Smooth muscle cell (in vitro differentiated cells): Measurements from ENCODE around the gene ATP2A2. TPM values are rescaled to one million over a fixed set of nuclear protein-coding genes. Genes with fewer than 3 reads are reported as not detected.
A peak's percentile ranks its signal among the peaks of the same experiment; 100 is the strongest.

Source experiments
- DNase-seq: peaks from one replicate; lab custom pipeline; 2025; ENCODE audit not compliant: unreplicated experiment; lab: John Stamatoyannopoulos, UW
- H2AFZ ChIP-seq: fragments of 200-600 bp; sonication (generic); 2 replicates; pipeline ENCODE4 v1.6.0; 2016; ENCODE audit warnings: antibody characterized with exemption, low read depth, mild to moderate bottlenecking
- H3F3A ChIP-seq: fragments of 200-600 bp; sonication (generic); 2 replicates; pipeline ENCODE4 v1.6.0; 2017; ENCODE audit warnings: antibody characterized with exemption, low read depth
- H3K27ac ChIP-seq: fragments of 200-600 bp; sonication (generic); 2 replicates; pipeline ENCODE4 v1.5.1; 2016; ENCODE audit warnings: low read depth, mild to moderate bottlenecking
- H3K27me3 ChIP-seq: fragments of 200-600 bp; sonication (generic); 2 replicates; pipeline ENCODE4 v1.6.1; 2016; ENCODE audit warnings: low read depth, mild to moderate bottlenecking
- H3K36me3 ChIP-seq: fragments of 200-600 bp; sonication (generic); 2 replicates; pipeline ENCODE4 v1.5.1; 2016; ENCODE audit warnings: low read depth
- H3K4me1 ChIP-seq: fragments of 200-600 bp; sonication (generic); 2 replicates; pipeline ENCODE4 v1.5.1; 2016; ENCODE audit warnings: low read depth
- H3K4me2 ChIP-seq: fragments of 200-600 bp; sonication (generic); 2 replicates; pipeline ENCODE4 v1.6.0; 2016; ENCODE audit warnings: mild to moderate bottlenecking
- H3K4me3 ChIP-seq: fragments of 200-600 bp; sonication (generic); 2 replicates; pipeline ENCODE4 v1.5.1; 2016; ENCODE audit warnings: mild to moderate bottlenecking
- H3K79me2 ChIP-seq: fragments of 200-600 bp; sonication (generic); 2 replicates; pipeline ENCODE4 v1.6.0; 2016; ENCODE audit warnings: low read depth, mild to moderate bottlenecking
- H3K9ac ChIP-seq: fragments of 200-600 bp; sonication (generic); 2 replicates; pipeline ENCODE4 v1.6.0; 2016; ENCODE audit warnings: low read depth
- H3K9me3 ChIP-seq: fragments of 200-600 bp; sonication (generic); replicated peaks from 2 replicates; pipeline ENCODE4 v1.5.1; 2016; ENCODE audit warnings: low read depth
- H4K20me1 ChIP-seq: fragments of 200-600 bp; sonication (generic); 2 replicates; pipeline ENCODE4 v1.6.0; 2016; ENCODE audit warnings: low read depth
- CTCF ChIP-seq: fragments of 200-600 bp; sonication (generic); IDR thresholded peaks from 2 replicates; pipeline ENCODE4 v1.5.1; 2017; ENCODE audit warnings: borderline replicate concordance, mild to moderate bottlenecking, antibody characterized with exemption; ENCODE audit not compliant: insufficient read depth, poor library complexity, severe bottlenecking
- WGBS: methylation state at CpG from one replicate; pipeline ENCODE4 v1.1.7; 2016; ENCODE audit warnings: low lambda C conversion rate; 5-methylcytosine and 5-hydroxymethylcytosine counted together
- polyA plus RNA-seq: library from polyadenylated mRNA; unstranded; fragments of >200 nt; fragmentation: Nextera tagmentation; extraction: Ambion mirVana; gene quantifications from 2 replicates; pipeline ENCODE4 v1.2.1, GENCODE V29; 2016
- total RNA-seq: library from RNA; depleted of rRNA; stranded (reverse); fragments of >200 nt; gene quantifications from 2 replicates; pipeline ENCODE4 v1.2.3, GENCODE V29; 2014

ATP2A2 gene
- total and polyA plus RNA-seq, 2 experiments from 2014 or later, result 47.6 to 104 TPM

GRCh38 chr12:110370732-110371231, 89.7 kb downstream of the ATP2A2 start:
- no peaks in the 10 kb centered on the region for H3K36me3 ChIP-seq
- H3K9me3 ChIP-seq, result no peaks in the 10 kb centered on the region
- no peaks in the 10 kb centered on the region for H3F3A ChIP-seq
- H3K4me3 ChIP-seq, result no peak overlapping the region
- no peak overlapping the region for H3K4me2 ChIP-seq
- no peaks in the 10 kb centered on the region for H3K4me1 ChIP-seq
- no peaks in the 10 kb centered on the region for H4K20me1 ChIP-seq
- no peaks in the 10 kb centered on the region for H3K27me3 ChIP-seq
- DNase-seq, result no peak
- TF ChIP-seq CTCF, result no peak
- H3K27ac ChIP-seq, result peak overlapping the region; percentile 35
- H3K9ac ChIP-seq, result no peak overlapping the region
- 77% methylated on average over 13 of the region's 13 CpGs for WGBS
- no peaks in the 10 kb centered on the region for H3K79me2 ChIP-seq
- H2AFZ ChIP-seq, result no peak overlapping the region

- Histone ChIP-seq H3K9me3 (no peaks in the 10 kb centered on the region), H3F3A (no peaks in the 10 kb centered on the region), H3K4me1 (no peaks in the 10 kb centered on the region), H3K27ac (peak overlapping the region; percentile 35), H3K36me3 (no peaks in the 10 kb centered on the region), H3K4me3 (no peak overlapping the region), H3K27me3 (no peaks in the 10 kb centered on the region), H4K20me1 (no peaks in the 10 kb centered on the region), H3K79me2 (no peaks in the 10 kb centered on the region), H3K9ac (no peak overlapping the region), H2AFZ (no peak overlapping the region), H3K4me2 (no peak overlapping the region)
- no peak for TF ChIP-seq CTCF
- no peak for DNase-seq
- WGBS, result 87% methylated on average over 13 of the region's 13 CpGs
These were observed 90.5 kb downstream of the ATP2A2 start for GRCh38 chr12:110371408-110372055.

- H2AFZ ChIP-seq, result no peak overlapping the region
- H3K4me1 ChIP-seq, result no peaks in the 10 kb centered on the region
- no peaks in the 10 kb centered on the region for H3K79me2 ChIP-seq
- no peak overlapping the region for H3K27ac ChIP-seq
- no peaks in the 10 kb centered on the region for H3K36me3 ChIP-seq
- H4K20me1 ChIP-seq, result no peaks in the 10 kb centered on the region
- H3K9me3 ChIP-seq, result no peaks in the 10 kb centered on the region
- DNase-seq, result no peak
- H3K4me2 ChIP-seq, result no peak overlapping the region
- no peaks in the 10 kb centered on the region for H3K27me3 ChIP-seq
- WGBS, result 94% methylated on average over 7 of the region's 7 CpGs
- no peak for TF ChIP-seq CTCF
- H3K9ac ChIP-seq, result no peak overlapping the region
- no peak overlapping the region for H3K4me3 ChIP-seq
- no peaks in the 10 kb centered on the region for H3F3A ChIP-seq
These were observed 91.0 kb downstream of the ATP2A2 start for GRCh38 chr12:110372056-110372425.

GRCh38 chr12:110373025-110373424, 92.0 kb downstream of the ATP2A2 start:
- no peak overlapping the region for H3K9ac ChIP-seq

More at GRCh38 chr12:110373025-110373424, 92.0 kb downstream of the ATP2A2 start:
- no peak overlapping the region for H3K4me2 ChIP-seq
- no peaks in the 10 kb centered on the region for H3K9me3 ChIP-seq
- no peaks in the 10 kb centered on the region for H3K27me3 ChIP-seq
- H3K4me1 ChIP-seq, result no peaks in the 10 kb centered on the region
- H3K36me3 ChIP-seq, result no peaks in the 10 kb centered on the region
- H3K4me3 ChIP-seq, result no peak overlapping the region
- no peak for DNase-seq
- 89% methylated on average over 4 of the region's 4 CpGs for WGBS
- H3K79me2 ChIP-seq, result no peaks in the 10 kb centered on the region
- no peak overlapping the region for H3K27ac ChIP-seq
- no peak overlapping the region for H2AFZ ChIP-seq
- no peaks in the 10 kb centered on the region for H4K20me1 ChIP-seq
- TF ChIP-seq CTCF, result no peak
- H3F3A ChIP-seq, result no peaks in the 10 kb centered on the region
